K562 (cell line): ENCODE measurements around the gene C2CD2. TPM values are rescaled to one million over a fixed set of nuclear protein-coding genes. Genes with fewer than 3 reads are reported as not detected.

Experiments
- BHLHE40 ChIP-seq: IDR thresholded peaks from 2 replicates; pipeline ENCODE4 v1.6.1; 2011; ENCODE audit warnings: low read length, improper control_type of control experiment
- BRD9 ChIP-seq: fragments of 450-650 bp; IDR thresholded peaks from 2 replicates; pipeline ENCODE4 v1.6.1; 2018; ENCODE audit warnings: low read depth; ENCODE audit not compliant: partially characterized antibody
- ETV1 ChIP-seq: fragments of 450-650 bp; conservative IDR thresholded peaks from 2 replicates; pipeline ENCODE4 v1.6.1; 2016; ENCODE audit warnings: missing genetic modification characterization, control low read depth, low read depth, missing compliant biosample characterization
- LARP7 ChIP-seq: fragments of 450-650 bp; IDR thresholded peaks from 2 replicates; pipeline ENCODE4 v1.6.1; 2016
- MTA1 ChIP-seq: fragments of 450-650 bp; IDR thresholded peaks from 2 replicates; pipeline ENCODE4 v1.6.1; 2017; ENCODE audit warnings: borderline replicate concordance
- MYC ChIP-seq, 2 experiments: fragments of 250-450 bp in 1 of 2; sonication (Bioruptor Pico) in 1 of 2; IDR thresholded peaks; 2 replicates each; pipeline versions ENCODE4 v1.5.1 to v1.6.1; 2012 to 2021; ENCODE audit warnings: low read depth in 2 of 2, borderline replicate concordance in 1 of 2, improper control_type of control experiment in 1 of 2, low read length in 1 of 2, mild to moderate bottlenecking in 1 of 2, moderate library complexity in 1 of 2
- RBFOX2 ChIP-seq: fragments of 200-400 bp; formaldehyde crosslinking; IDR thresholded peaks from 2 replicates; pipeline ENCODE4 v1.6.1; 2017; ENCODE audit warnings: low read depth, mild to moderate bottlenecking, low read length, moderate library complexity
- SMARCA4 ChIP-seq: fragments of 450-650 bp; IDR thresholded peaks from 2 replicates; pipeline ENCODE4 v1.6.1; 2016
- TAF15 ChIP-seq: fragments of 200-400 bp; formaldehyde crosslinking; IDR thresholded peaks from 2 replicates; pipeline ENCODE4 v1.6.1; 2017; ENCODE audit warnings: mild to moderate bottlenecking, low read depth, low read length, moderate library complexity
- ZNF121 ChIP-seq: sonication (generic); formaldehyde crosslinking; conservative IDR thresholded peaks from 2 replicates; pipeline ENCODE4 v1.8.0; 2022; ENCODE audit warnings: missing genetic modification reagents
- ZNF311 ChIP-seq: fragments of 250-450 bp; sonication (Bioruptor Pico); IDR thresholded peaks from 2 replicates; pipeline ENCODE4 v1.4.0; 2020; ENCODE audit warnings: mild to moderate bottlenecking, moderate library complexity
- ZNF445 ChIP-seq: fragments of 250-450 bp; sonication (Bioruptor Pico); IDR thresholded peaks from 2 replicates; pipeline ENCODE4 v1.4.0; 2020; ENCODE audit warnings: low read depth, mild to moderate bottlenecking, moderate library complexity
- ZSCAN29 ChIP-seq: fragments of 450-650 bp; IDR thresholded peaks from 2 replicates; pipeline ENCODE4 v1.6.1; 2017
- polyA plus RNA-seq, 8 experiments: library from polyadenylated mRNA; depleted of rRNA in 4 of 8; stranded (reverse) in 5 of 8; unstranded in 3 of 8; fragments of >200 nt; fragmentation: Nextera tagmentation in 2 of 8; fragmentation: Illumina TruSeq in 1 of 8; extraction: Ambion mirVana in 2 of 8; extraction: Trizol in 1 of 8; gene quantifications; 2 replicates each; pipeline versions ENCODE4 v1.2.1 to v1.2.3, GENCODE V29; 2011 to 2014; ENCODE audit warnings: inconsistent platforms in 1 of 8, missing spikeins in 1 of 8
- total RNA-seq, 7 experiments: library from RNA; depleted of rRNA in 6 of 7; stranded (reverse); fragments of >200 nt in 6 of 7; fragmentation: Illumina TruSeq in 2 of 7; extraction: Trizol in 2 of 7; gene quantifications; 2 replicates each; pipeline versions ENCODE4 v1.2.1 to v1.2.3, GENCODE V29; 2011 to 2021; ENCODE audit warnings: low replicate concordance in 1 of 7
- TF ChIP-seq, protein P1 (sequence below): fragments of 250-450 bp; sonication (Bioruptor Pico); IDR thresholded peaks from 2 replicates; pipeline ENCODE4 v1.8.0; 2021; ENCODE audit warnings: moderate library complexity, mild to moderate bottlenecking, inconsistent platforms
- TF ChIP-seq, protein P2 (sequence below): fragments of 250-450 bp; sonication (Bioruptor Pico); IDR thresholded peaks from 2 replicates; pipeline ENCODE4 v1.8.0; 2022; ENCODE audit warnings: moderate library complexity, mild to moderate bottlenecking, inconsistent platforms
- TF ChIP-seq, protein P3 (sequence below), 2 experiments: IDR thresholded peaks; 2 replicates each; pipeline ENCODE4 v1.6.1; 2012; ENCODE audit warnings: improper control_type of control experiment in 2 of 2, low read depth in 2 of 2, low read length in 2 of 2, borderline replicate concordance in 1 of 2
- TF ChIP-seq, protein P4 (sequence below): fragments of 450-650 bp; formaldehyde crosslinking; IDR thresholded peaks from 2 replicates; pipeline ENCODE4 v1.4.0; 2022; ENCODE audit warnings: missing genetic modification characterization
- TF ChIP-seq, protein P5 (sequence below): sonication (generic); formaldehyde crosslinking; IDR thresholded peaks from 2 replicates; pipeline ENCODE4 v1.4.0; 2020; ENCODE audit warnings: mild to moderate bottlenecking, missing genetic modification reagents
- TF ChIP-seq, protein P6 (sequence below): fragments of 250-450 bp; sonication (Bioruptor Pico); IDR thresholded peaks from 2 replicates; pipeline ENCODE4 v1.5.0; 2021

Gene C2CD2
- total and polyA plus RNA-seq, 9 of the 15 experiments (the other 6 are each of a cell fraction or from before 2014, with no cell fraction given), result 1.3 to 21.6 (median 12.1) TPM

DNA sequence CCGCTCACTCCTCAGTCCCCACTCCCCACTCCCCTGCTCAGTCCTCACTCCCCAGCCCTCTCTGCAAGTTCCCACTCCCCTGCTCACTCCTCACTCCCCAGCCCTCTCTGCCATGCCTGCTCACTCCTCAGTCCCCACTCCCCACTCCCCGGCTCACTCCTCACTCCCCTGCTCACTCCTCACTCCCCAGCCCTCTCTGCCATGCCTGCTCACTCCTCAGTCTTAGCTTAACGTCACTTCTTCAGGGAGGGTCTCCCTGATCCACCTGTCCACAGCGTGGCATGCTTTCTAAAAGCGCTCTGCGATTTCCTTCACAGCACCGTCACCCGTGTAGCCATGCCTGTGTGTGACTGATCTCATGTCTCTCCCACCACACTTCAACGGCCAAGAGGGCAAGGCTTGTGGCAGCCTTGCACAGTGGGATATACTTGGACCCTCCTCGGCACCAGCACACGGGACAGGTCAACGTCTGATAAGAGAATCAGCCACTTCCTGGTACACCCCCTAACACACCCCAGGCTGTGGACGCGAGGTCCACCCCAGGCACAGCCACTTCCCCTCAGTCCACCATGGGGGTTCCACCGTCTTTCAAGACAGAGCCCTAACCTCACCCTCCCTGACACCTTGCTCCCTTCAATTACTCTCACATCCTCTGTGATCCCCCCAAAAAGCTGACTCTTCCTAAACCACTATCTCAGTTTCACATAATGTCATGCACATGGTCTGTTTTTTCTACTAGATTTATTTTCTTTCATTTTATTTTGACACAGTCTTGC, 88.6 kb downstream of the C2CD2 start (continued):
- TF ChIP-seq, protein P1, sequence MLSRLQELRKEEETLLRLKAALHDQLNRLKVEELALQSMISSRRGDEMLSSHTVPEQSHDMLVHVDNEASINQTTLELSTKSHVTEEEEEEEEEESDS (CRISPR knock-in tag), result no peak
- TF ChIP-seq, protein P2, sequence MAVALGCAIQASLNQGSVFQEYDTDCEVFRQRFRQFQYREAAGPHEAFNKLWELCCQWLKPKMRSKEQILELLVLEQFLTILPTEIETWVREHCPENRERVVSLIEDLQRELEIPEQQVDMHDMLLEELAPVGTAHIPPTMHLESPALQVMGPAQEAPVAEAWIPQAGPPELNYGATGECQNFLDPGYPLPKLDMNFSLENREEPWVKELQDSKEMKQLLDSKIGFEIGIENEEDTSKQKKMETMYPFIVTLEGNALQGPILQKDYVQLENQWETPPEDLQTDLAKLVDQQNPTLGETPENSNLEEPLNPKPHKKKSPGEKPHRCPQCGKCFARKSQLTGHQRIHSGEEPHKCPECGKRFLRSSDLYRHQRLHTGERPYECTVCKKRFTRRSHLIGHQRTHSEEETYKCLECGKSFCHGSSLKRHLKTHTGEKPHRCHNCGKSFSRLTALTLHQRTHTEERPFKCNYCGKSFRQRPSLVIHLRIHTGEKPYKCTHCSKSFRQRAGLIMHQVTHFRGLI, result no peak
- 0 out of 2 replicates have a peak, but pooled peaks have one; percentile 29 for TF ChIP-seq RBFOX2
- peak; percentile 47; the same call in 1 of the 2 replicates for TF ChIP-seq SMARCA4
- peak; percentile 77 for TF ChIP-seq BHLHE40
- no peak for TF ChIP-seq ZNF121
- no peak for TF ChIP-seq ZNF445 (CRISPR knock-in tag)
- no peak for TF ChIP-seq ZSCAN29
- no peak for TF ChIP-seq ZNF311 (CRISPR knock-in tag)
- peak; percentile 54; the same call in 1 of the 2 replicates for TF ChIP-seq MTA1
- TF ChIP-seq, protein P3, sequence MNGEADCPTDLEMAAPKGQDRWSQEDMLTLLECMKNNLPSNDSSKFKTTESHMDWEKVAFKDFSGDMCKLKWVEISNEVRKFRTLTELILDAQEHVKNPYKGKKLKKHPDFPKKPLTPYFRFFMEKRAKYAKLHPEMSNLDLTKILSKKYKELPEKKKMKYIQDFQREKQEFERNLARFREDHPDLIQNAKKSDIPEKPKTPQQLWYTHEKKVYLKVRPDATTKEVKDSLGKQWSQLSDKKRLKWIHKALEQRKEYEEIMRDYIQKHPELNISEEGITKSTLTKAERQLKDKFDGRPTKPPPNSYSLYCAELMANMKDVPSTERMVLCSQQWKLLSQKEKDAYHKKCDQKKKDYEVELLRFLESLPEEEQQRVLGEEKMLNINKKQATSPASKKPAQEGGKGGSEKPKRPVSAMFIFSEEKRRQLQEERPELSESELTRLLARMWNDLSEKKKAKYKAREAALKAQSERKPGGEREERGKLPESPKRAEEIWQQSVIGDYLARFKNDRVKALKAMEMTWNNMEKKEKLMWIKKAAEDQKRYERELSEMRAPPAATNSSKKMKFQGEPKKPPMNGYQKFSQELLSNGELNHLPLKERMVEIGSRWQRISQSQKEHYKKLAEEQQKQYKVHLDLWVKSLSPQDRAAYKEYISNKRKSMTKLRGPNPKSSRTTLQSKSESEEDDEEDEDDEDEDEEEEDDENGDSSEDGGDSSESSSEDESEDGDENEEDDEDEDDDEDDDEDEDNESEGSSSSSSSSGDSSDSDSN (IDR thresholded peaks at IDR 0.05; ENCODE audit: borderline replicate concordance in 1 of 2, low read depth in 2 of 2, low read length in 2 of 2), result no peak
- 0 out of 2 replicates have a peak, but pooled peaks have one; percentile 29 for TF ChIP-seq ETV1 (tag)
- TF ChIP-seq TAF15, result no peak
- TF ChIP-seq LARP7, result 0 out of 2 replicates have a peak, but pooled peaks have one; percentile 40
- TF ChIP-seq BRD9, result no peak
- peak; percentile 17; the same call in 1 of the 2 replicates for TF ChIP-seq MYC (IDR thresholded peaks at IDR 0.05; ENCODE audit: low read depth, low read length)
- no peak for TF ChIP-seq MYC (CRISPR knock-in tag; IDR thresholded peaks at IDR 0.05; ENCODE audit: borderline replicate concordance, low read depth)
- TF ChIP-seq, protein P4, sequence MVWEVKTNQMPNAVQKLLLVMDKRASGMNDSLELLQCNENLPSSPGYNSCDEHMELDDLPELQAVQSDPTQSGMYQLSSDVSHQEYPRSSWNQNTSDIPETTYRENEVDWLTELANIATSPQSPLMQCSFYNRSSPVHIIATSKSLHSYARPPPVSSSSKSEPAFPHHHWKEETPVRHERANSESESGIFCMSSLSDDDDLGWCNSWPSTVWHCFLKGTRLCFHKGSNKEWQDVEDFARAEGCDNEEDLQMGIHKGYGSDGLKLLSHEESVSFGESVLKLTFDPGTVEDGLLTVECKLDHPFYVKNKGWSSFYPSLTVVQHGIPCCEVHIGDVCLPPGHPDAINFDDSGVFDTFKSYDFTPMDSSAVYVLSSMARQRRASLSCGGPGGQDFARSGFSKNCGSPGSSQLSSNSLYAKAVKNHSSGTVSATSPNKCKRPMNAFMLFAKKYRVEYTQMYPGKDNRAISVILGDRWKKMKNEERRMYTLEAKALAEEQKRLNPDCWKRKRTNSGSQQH, result no peak
- TF ChIP-seq, protein P5, sequence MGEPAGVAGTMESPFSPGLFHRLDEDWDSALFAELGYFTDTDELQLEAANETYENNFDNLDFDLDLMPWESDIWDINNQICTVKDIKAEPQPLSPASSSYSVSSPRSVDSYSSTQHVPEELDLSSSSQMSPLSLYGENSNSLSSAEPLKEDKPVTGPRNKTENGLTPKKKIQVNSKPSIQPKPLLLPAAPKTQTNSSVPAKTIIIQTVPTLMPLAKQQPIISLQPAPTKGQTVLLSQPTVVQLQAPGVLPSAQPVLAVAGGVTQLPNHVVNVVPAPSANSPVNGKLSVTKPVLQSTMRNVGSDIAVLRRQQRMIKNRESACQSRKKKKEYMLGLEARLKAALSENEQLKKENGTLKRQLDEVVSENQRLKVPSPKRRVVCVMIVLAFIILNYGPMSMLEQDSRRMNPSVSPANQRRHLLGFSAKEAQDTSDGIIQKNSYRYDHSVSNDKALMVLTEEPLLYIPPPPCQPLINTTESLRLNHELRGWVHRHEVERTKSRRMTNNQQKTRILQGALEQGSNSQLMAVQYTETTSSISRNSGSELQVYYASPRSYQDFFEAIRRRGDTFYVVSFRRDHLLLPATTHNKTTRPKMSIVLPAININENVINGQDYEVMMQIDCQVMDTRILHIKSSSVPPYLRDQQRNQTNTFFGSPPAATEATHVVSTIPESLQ, result no peak
- TF ChIP-seq, protein P6, sequence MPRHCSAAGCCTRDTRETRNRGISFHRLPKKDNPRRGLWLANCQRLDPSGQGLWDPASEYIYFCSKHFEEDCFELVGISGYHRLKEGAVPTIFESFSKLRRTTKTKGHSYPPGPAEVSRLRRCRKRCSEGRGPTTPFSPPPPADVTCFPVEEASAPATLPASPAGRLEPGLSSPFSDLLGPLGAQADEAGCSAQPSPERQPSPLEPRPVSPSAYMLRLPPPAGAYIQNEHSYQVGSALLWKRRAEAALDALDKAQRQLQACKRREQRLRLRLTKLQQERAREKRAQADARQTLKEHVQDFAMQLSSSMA, result no peak
